Stomach (tissue), 9 donors: Measurements from ENCODE around the gene LRRC27. TPM values are rescaled to one million over a fixed set of nuclear protein-coding genes. Genes with fewer than 3 reads are reported as not detected.

Source experiments
- DNase-seq, 2 donors: peaks; one replicate each; pipeline versions ENCODE4 v3.0.0 to v3.0.0-alpha.2; 2013 to 2019
- H3K27ac ChIP-seq, 5 donors: fragments of 200-600 bp in 4 of 5; sonication (generic) in 4 of 5; one replicate each; pipeline ENCODE4 v1.5.1; 2013 to 2019; ENCODE audit warnings: mild to moderate bottlenecking in 1 of 5, moderate library complexity in 1 of 5
- H3K27me3 ChIP-seq, 3 donors: fragments of 200-600 bp; sonication (generic); one replicate each; pipeline ENCODE4 v1.5.1; 2017 to 2019; ENCODE audit warnings: mixed run types in 1 of 3
- H3K36me3 ChIP-seq, 4 donors: fragments of 200-600 bp; sonication (generic); 1 replicate in 3 of 4; 2 replicates in 1 of 4; pipeline ENCODE4 v1.5.1; 2016 to 2019
- H3K4me1 ChIP-seq, 4 donors: fragments of 200-600 bp; sonication (generic); one replicate each; pipeline ENCODE4 v1.5.1; 2016 to 2019
- H3K4me3 ChIP-seq, 4 donors: fragments of 200-600 bp; sonication (generic) in 3 of 4; one replicate each; pipeline ENCODE4 v1.5.1; 2016 to 2019; ENCODE audit warnings: mild to moderate bottlenecking in 1 of 4
- H3K9me3 ChIP-seq, 4 donors: fragments of 200-600 bp; sonication (generic); one replicate each; pipeline ENCODE4 v1.5.1; 2016 to 2019
- EP300 ChIP-seq: sonication (generic); formaldehyde crosslinking; IDR thresholded peaks from one replicate; pipeline ENCODE4 v1.6.1; 2017; ENCODE audit warnings: antibody characterized with exemption
- POLR2A ChIP-seq, 4 donors: fragments of 450-650 bp; IDR thresholded peaks; one replicate each; pipeline ENCODE4 v1.6.1; 2016; ENCODE audit warnings: antibody characterized with exemption in 4 of 4, control low read depth in 2 of 4, mild to moderate bottlenecking in 1 of 4, moderate library complexity in 1 of 4
- POLR2AphosphoS5 ChIP-seq, 3 donors: sonication (generic); formaldehyde crosslinking; IDR thresholded peaks; one replicate each; pipeline ENCODE4 v1.6.1; 2016; ENCODE audit warnings: antibody characterized with exemption in 3 of 3
- WGBS, 5 donors: extraction: QIAGEN DNeasy Blood & Tissue Kit in 3 of 5; methylation state at CpG; one replicate each; pipeline versions ENCODE4 v1.1.5 to v1.1.7; 2013 to 2018; 5-methylcytosine and 5-hydroxymethylcytosine counted together
- intact Hi-C: fragments of 100-400 bp; cut with DNase I; formaldehyde crosslinking; loops from one replicate; pipeline ENCODE4 v1.15.1; 2023; ENCODE audit warnings: low total_unique reads
- polyA plus RNA-seq, 3 donors: library from polyadenylated mRNA; stranded (reverse); fragments of 200-250 nt; gene quantifications; one replicate each; pipeline ENCODE4 v1.2.3, GENCODE V29; 2013
- total RNA-seq, 5 donors: library from RNA; depleted of rRNA; stranded (reverse); fragments of >200 nt; gene quantifications; one replicate each; pipeline versions ENCODE4 v1.1.0 to v1.2.3, GENCODE V29; 2014 to 2016
- TF ChIP-seq, protein P1 (sequence below), 7 experiments: fragments of 450-650 bp in 4 of 7; fragments of 200-600 bp in 3 of 7; sonication (generic) in 3 of 7; IDR thresholded peaks; one replicate each; pipeline ENCODE4 v1.5.1; 2016 to 2019; ENCODE audit warnings: antibody characterized with exemption in 7 of 7, control low read depth in 2 of 7, mild to moderate bottlenecking in 1 of 7
- donor health status: healthy with polysubstance abuse.
- donor health status: Bipolar disorder and iron deficiency.
- donor health status: healthy.

Gene LRRC27
- total and polyA plus RNA-seq, 8 donors = 4.2 to 31.3 (median 11.1) TPM

GRCh38 chr10:132393695-132394181 is 61.7 kb downstream of the LRRC27 start:
- Histone ChIP-seq H3K9me3 (no peaks in the 10 kb centered on the region), H3K27ac (peak overlapping the region in 3 of 5 donors; percentile 98 to 99 (median 99)), H3K36me3 (no peaks in the 10 kb centered on the region), H3K27me3 (no peaks in the 10 kb centered on the region), H3K4me1 (peaks cover 31 to 43% (median 41%) of the 10 kb centered on the region in 4 donors), H3K4me3 (no peak overlapping the region)
- TF ChIP-seq EP300 = no peak
- TF ChIP-seq POLR2AphosphoS5 (IDR thresholded peaks at IDR 0.05) = no peak
- TF ChIP-seq, protein P1, sequence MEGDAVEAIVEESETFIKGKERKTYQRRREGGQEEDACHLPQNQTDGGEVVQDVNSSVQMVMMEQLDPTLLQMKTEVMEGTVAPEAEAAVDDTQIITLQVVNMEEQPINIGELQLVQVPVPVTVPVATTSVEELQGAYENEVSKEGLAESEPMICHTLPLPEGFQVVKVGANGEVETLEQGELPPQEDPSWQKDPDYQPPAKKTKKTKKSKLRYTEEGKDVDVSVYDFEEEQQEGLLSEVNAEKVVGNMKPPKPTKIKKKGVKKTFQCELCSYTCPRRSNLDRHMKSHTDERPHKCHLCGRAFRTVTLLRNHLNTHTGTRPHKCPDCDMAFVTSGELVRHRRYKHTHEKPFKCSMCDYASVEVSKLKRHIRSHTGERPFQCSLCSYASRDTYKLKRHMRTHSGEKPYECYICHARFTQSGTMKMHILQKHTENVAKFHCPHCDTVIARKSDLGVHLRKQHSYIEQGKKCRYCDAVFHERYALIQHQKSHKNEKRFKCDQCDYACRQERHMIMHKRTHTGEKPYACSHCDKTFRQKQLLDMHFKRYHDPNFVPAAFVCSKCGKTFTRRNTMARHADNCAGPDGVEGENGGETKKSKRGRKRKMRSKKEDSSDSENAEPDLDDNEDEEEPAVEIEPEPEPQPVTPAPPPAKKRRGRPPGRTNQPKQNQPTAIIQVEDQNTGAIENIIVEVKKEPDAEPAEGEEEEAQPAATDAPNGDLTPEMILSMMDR (IDR thresholded peaks at IDR 0.05) = no peak
- TF ChIP-seq POLR2A (IDR thresholded peaks at IDR 0.05) = no peak
- intact Hi-C loops = loop anchor here (5.0 kb wide), 1 partner anchor 59 kb away; no protein-coding TSS in a partner anchor
- 68 to 80% (median 78%) methylated on average over 8 to 9 of the region's 9 CpGs for WGBS, 5 donors
- peak in 1 of 2 donors; percentile 12 for DNase-seq

DNA sequence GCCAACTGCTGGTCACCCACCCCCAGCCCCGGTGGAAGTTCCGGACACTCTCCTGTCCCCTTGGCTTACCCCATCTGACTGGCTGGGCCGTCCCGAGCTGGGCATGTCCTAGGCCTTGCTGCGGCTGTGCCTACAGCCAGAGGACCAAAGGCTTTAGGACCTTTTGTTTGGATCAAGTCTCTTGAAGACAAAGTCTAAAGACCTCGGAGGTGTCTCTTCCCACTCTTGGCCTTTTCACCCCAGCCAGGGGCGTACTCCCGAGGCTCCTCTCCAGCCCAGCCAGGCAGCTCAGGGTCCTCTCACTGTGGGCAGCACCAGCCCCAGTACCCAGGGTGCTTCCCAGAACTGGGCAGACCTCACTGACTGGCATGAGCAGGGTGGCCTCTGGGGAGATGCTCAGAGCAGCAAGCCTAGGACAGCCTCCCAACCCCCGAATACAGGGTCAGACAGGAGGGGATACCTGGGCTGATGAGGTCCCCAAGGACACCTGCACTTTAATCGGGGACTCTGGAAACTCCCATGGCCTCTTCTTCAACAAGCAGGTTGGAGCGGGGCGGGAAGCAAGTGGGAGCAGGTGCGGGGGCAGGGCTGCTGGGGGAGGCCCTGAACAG is 62.3 kb downstream of the LRRC27 start:
- Histone ChIP-seq H3K9me3 (no peaks in the 10 kb centered on the region), H3K4me1 (peaks cover 31 to 43% (median 41%) of the 10 kb centered on the region in 4 donors), H3K27ac (peak overlapping the region in 4 of 5 donors; percentile 94 to 99 (median 98)), H3K27me3 (no peaks in the 10 kb centered on the region), H3K36me3 (no peaks in the 10 kb centered on the region), H3K4me3 (no peak overlapping the region)
- no peak for TF ChIP-seq POLR2AphosphoS5 (IDR thresholded peaks at IDR 0.05)
- intact Hi-C loops = loop anchor here (5.0 kb wide), 1 partner anchor 58 kb away; no protein-coding TSS in a partner anchor
- WGBS, 5 donors = 81 to 87% (median 84%) methylated on average over 13 of the region's 13 CpGs
- peak in 1 of 2 donors; percentile 11 for DNase-seq

- Histone ChIP-seq H3K9me3 (no peaks in the 10 kb centered on the region), H3K36me3 (no peaks in the 10 kb centered on the region), H3K27ac (peak overlapping the region; percentile 94 to 99 (median 98)), H3K4me3 (peak overlapping the region in 2 of 4 donors; percentile 73 to 97), H3K4me1 (peaks cover 38 to 44% (median 42%) of the 10 kb centered on the region in 4 donors), H3K27me3 (no peaks in the 10 kb centered on the region)
- no peak for TF ChIP-seq POLR2A (IDR thresholded peaks at IDR 0.05)
- TF ChIP-seq EP300 = no peak
- TF ChIP-seq POLR2AphosphoS5 (IDR thresholded peaks at IDR 0.05) = no peak
- TF ChIP-seq, protein P1 (IDR thresholded peaks at IDR 0.05) = no peak
- peak in 1 of 2 donors; percentile 50 for DNase-seq
- intact Hi-C loops = loop anchor here (5.0 kb wide), 1 partner anchor 57 kb away; no protein-coding TSS in a partner anchor
- 72 to 81% (median 79%) methylated on average over 8 to 12 of the region's 12 CpGs for WGBS, 5 donors
Observed at GRCh38 chr10:132394936-132395703, 63.1 kb downstream of the LRRC27 start.

DNA sequence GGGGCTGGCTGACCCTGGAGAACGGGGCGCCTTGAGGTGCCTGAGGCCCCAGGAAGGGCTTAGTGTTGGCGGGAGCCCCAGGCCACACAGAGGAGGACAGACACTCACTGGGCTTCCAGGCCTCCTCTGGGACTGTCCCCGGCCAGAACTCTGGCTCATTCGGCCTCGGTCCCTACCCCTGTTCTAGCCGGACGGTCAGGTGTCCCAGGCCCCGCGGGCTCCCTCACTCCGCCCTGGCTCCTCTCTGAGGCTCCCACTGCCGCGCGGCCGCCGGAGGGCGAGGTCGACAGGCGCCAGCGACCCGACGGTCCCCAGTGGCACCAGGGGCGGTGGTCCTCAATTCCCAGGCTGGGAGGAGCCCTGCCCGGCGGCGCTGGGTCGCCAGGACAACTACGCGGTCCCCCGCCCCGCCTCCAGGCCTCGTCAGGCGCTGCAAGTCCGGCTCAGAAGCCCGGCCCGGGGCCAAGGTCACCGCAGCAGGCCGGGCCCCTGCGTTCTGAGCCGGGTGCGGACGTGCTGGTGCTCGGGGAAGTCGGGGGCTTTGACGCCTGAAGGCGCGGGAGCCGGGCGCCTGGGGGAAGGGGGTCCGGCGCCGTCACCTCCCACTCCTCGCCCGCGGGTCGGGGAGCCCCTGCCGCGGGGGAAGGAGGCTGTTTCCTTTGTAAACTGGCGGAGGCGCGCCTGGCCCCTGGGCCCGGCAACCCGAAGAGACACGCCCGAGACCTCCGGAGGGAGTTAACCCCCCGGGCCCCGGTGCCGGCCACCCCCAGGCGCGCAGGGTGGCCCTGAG is 63.9 kb downstream of the LRRC27 start:
- Histone ChIP-seq H3K9me3 (no peaks in the 10 kb centered on the region), H3K27me3 (no peaks in the 10 kb centered on the region), H3K27ac (peak overlapping the region; percentile 94 to 99 (median 98)), H3K36me3 (no peaks in the 10 kb centered on the region), H3K4me1 (peaks cover 46 to 52% (median 49%) of the 10 kb centered on the region in 4 donors), H3K4me3 (peak overlapping the region; percentile 70 to 97 (median 82))
- WGBS, 5 donors = 0 to 22% (median 6%) methylated on average over 3 to 71 of the region's 71 CpGs
- TF ChIP-seq, protein P1 (IDR thresholded peaks at IDR 0.05) = no peak
- TF ChIP-seq POLR2A (IDR thresholded peaks at IDR 0.05) = no peak
- TF ChIP-seq POLR2AphosphoS5 (IDR thresholded peaks at IDR 0.05) = peak in 2 of 3 donors; percentile 62 to 75
- TF ChIP-seq EP300 = no peak
- peak; percentile 87 to 90 for DNase-seq
- intact Hi-C loops = no loop called here
